Measurements from ENCODE around the gene KLF16. TPM values are rescaled to one million over a fixed set of nuclear protein-coding genes. Genes with fewer than 3 reads are reported as not detected.

Gene KLF16
- total RNA-seq, 1 donor from 2014 or later = 2.6 TPM

GRCh38 chr19:1839658-1840540, 23.5 kb downstream of the KLF16 start:
- no peaks in the 10 kb centered on the region for H3K9me3 ChIP-seq (ENCODE audit: control insufficient read depth in 3 of 3, low read length in 3 of 3)
- H3K36me3 ChIP-seq (ENCODE audit: control insufficient read depth in 3 of 3, insufficient read depth in 3 of 3, low read length in 3 of 3) = peaks cover 0 to 3% (median 3%) of the 10 kb centered on the region in 3 donors
- no peak overlapping the region for H3K4me3 ChIP-seq (ENCODE audit: low read length in 3 of 3)
- H3K27me3 ChIP-seq (ENCODE audit: control insufficient read depth in 3 of 3, insufficient read depth in 3 of 3, low read length in 3 of 3) = no peaks in the 10 kb centered on the region
- H3K27ac ChIP-seq (ENCODE audit: low read depth, low read length) = peak overlapping the region; percentile 58
- no peak overlapping the region for H3K9ac ChIP-seq (ENCODE audit: low read depth in 1 of 3, low read length in 3 of 3)
- H3K4me1 ChIP-seq (ENCODE audit: control insufficient read depth in 3 of 3, insufficient read depth in 3 of 3, low read length in 3 of 3) = peaks cover 37 to 62% (median 50%) of the 10 kb centered on the region in 3 donors

GRCh38 chr19:1837625-1838105, 25.7 kb downstream of the KLF16 start:
- Histone ChIP-seq H3K36me3 (ENCODE audit: control insufficient read depth in 3 of 3, insufficient read depth in 3 of 3, low read length in 3 of 3) (peaks cover 0 to 3% (median 0%) of the 10 kb centered on the region in 3 donors), H3K4me1 (ENCODE audit: control insufficient read depth in 3 of 3, insufficient read depth in 3 of 3, low read length in 3 of 3) (peaks cover 20 to 44% (median 34%) of the 10 kb centered on the region in 3 donors), H3K9me3 (ENCODE audit: control insufficient read depth in 3 of 3, low read length in 3 of 3) (no peaks in the 10 kb centered on the region), H3K9ac (ENCODE audit: low read depth in 1 of 3, low read length in 3 of 3) (peak overlapping the region in 1 of 3 donors; percentile 8), H3K27me3 (ENCODE audit: control insufficient read depth in 3 of 3, insufficient read depth in 3 of 3, low read length in 3 of 3) (no peaks in the 10 kb centered on the region), H3K4me3 (ENCODE audit: low read length in 3 of 3) (no peak overlapping the region), H3K27ac (ENCODE audit: low read depth, low read length) (no peak overlapping the region)

GRCh38 chr19:1837222-1837565, 26.2 kb downstream of the KLF16 start:
- no peak overlapping the region for H3K27ac ChIP-seq (ENCODE audit: low read depth, low read length)
- no peak overlapping the region for H3K9ac ChIP-seq (ENCODE audit: low read depth in 1 of 3, low read length in 3 of 3)
- no peaks in the 10 kb centered on the region for H3K9me3 ChIP-seq (ENCODE audit: control insufficient read depth in 3 of 3, low read length in 3 of 3)
- H3K4me1 ChIP-seq (ENCODE audit: control insufficient read depth in 3 of 3, insufficient read depth in 3 of 3, low read length in 3 of 3) = peaks cover 18 to 39% (median 31%) of the 10 kb centered on the region in 3 donors
- peaks cover 0 to 3% (median 0%) of the 10 kb centered on the region in 3 donors for H3K36me3 ChIP-seq (ENCODE audit: control insufficient read depth in 3 of 3, insufficient read depth in 3 of 3, low read length in 3 of 3)
- no peak overlapping the region for H3K4me3 ChIP-seq (ENCODE audit: low read length in 3 of 3)
- H3K27me3 ChIP-seq (ENCODE audit: control insufficient read depth in 3 of 3, insufficient read depth in 3 of 3, low read length in 3 of 3) = no peaks in the 10 kb centered on the region

- H3K9ac ChIP-seq (ENCODE audit: low read depth in 1 of 3, low read length in 3 of 3) = no peak overlapping the region
- peaks cover 14 to 34% (median 29%) of the 10 kb centered on the region in 3 donors for H3K4me1 ChIP-seq (ENCODE audit: control insufficient read depth in 3 of 3, insufficient read depth in 3 of 3, low read length in 3 of 3)
- H3K36me3 ChIP-seq (ENCODE audit: control insufficient read depth in 3 of 3, insufficient read depth in 3 of 3, low read length in 3 of 3) = peaks cover 0 to 3% (median 0%) of the 10 kb centered on the region in 3 donors
- no peak overlapping the region for H3K27ac ChIP-seq (ENCODE audit: low read depth, low read length)
- H3K4me3 ChIP-seq (ENCODE audit: low read length in 3 of 3) = no peak overlapping the region
- H3K27me3 ChIP-seq (ENCODE audit: control insufficient read depth in 3 of 3, insufficient read depth in 3 of 3, low read length in 3 of 3) = no peaks in the 10 kb centered on the region
- no peaks in the 10 kb centered on the region for H3K9me3 ChIP-seq (ENCODE audit: control insufficient read depth in 3 of 3, low read length in 3 of 3)
Measured at GRCh38 chr19:1836458-1837221, 26.7 kb downstream of the KLF16 start.

GRCh38 chr19:1833540-1833939, 29.8 kb downstream of the KLF16 start:
- Histone ChIP-seq H3K27ac (ENCODE audit: low read depth, low read length) (no peak overlapping the region), H3K9me3 (ENCODE audit: control insufficient read depth in 3 of 3, low read length in 3 of 3) (no peaks in the 10 kb centered on the region), H3K4me1 (ENCODE audit: control insufficient read depth in 3 of 3, insufficient read depth in 3 of 3, low read length in 3 of 3) (peaks cover 6 to 16% (median 14%) of the 10 kb centered on the region in 3 donors), H3K9ac (ENCODE audit: low read depth in 1 of 3, low read length in 3 of 3) (no peak overlapping the region), H3K27me3 (ENCODE audit: control insufficient read depth in 3 of 3, insufficient read depth in 3 of 3, low read length in 3 of 3) (no peaks in the 10 kb centered on the region), H3K4me3 (ENCODE audit: low read length in 3 of 3) (no peak overlapping the region), H3K36me3 (ENCODE audit: control insufficient read depth in 3 of 3, insufficient read depth in 3 of 3, low read length in 3 of 3) (peaks cover 0 to 11% (median 7%) of the 10 kb centered on the region in 3 donors)

GRCh38 chr19:1832046-1832663, 31.2 kb downstream of the KLF16 start:
- Histone ChIP-seq H3K4me3 (ENCODE audit: low read length in 3 of 3) (no peak overlapping the region), H3K9ac (ENCODE audit: low read depth in 1 of 3, low read length in 3 of 3) (no peak overlapping the region), H3K4me1 (ENCODE audit: control insufficient read depth in 3 of 3, insufficient read depth in 3 of 3, low read length in 3 of 3) (peaks cover 0 to 8% (median 6%) of the 10 kb centered on the region in 3 donors), H3K27ac (ENCODE audit: low read depth, low read length) (no peak overlapping the region), H3K27me3 (ENCODE audit: control insufficient read depth in 3 of 3, insufficient read depth in 3 of 3, low read length in 3 of 3) (no peaks in the 10 kb centered on the region), H3K36me3 (ENCODE audit: control insufficient read depth in 3 of 3, insufficient read depth in 3 of 3, low read length in 3 of 3) (peaks cover 0 to 11% (median 10%) of the 10 kb centered on the region in 3 donors), H3K9me3 (ENCODE audit: control insufficient read depth in 3 of 3, low read length in 3 of 3) (no peaks in the 10 kb centered on the region)

- Histone ChIP-seq H3K4me1 (ENCODE audit: control insufficient read depth in 3 of 3, insufficient read depth in 3 of 3, low read length in 3 of 3) (peaks cover under 1 to 9% (median 9%) of the 10 kb centered on the region in 3 donors), H3K4me3 (ENCODE audit: low read length in 3 of 3) (no peak overlapping the region), H3K9ac (ENCODE audit: low read depth in 1 of 3, low read length in 3 of 3) (peak overlapping the region in 1 of 3 donors; percentile 25), H3K27me3 (ENCODE audit: control insufficient read depth in 3 of 3, insufficient read depth in 3 of 3, low read length in 3 of 3) (no peaks in the 10 kb centered on the region), H3K36me3 (ENCODE audit: control insufficient read depth in 3 of 3, insufficient read depth in 3 of 3, low read length in 3 of 3) (peaks cover 3 to 11% (median 10%) of the 10 kb centered on the region in 3 donors), H3K27ac (ENCODE audit: low read depth, low read length) (no peak overlapping the region), H3K9me3 (ENCODE audit: control insufficient read depth in 3 of 3, low read length in 3 of 3) (no peaks in the 10 kb centered on the region)
Measured at GRCh38 chr19:1830978-1831377, 32.4 kb downstream of the KLF16 start.

- H3K36me3 ChIP-seq (ENCODE audit: control insufficient read depth in 3 of 3, insufficient read depth in 3 of 3, low read length in 3 of 3) = peaks cover 3 to 11% (median 10%) of the 10 kb centered on the region in 3 donors
Measured at GRCh38 chr19:1830568-1830967, 32.8 kb downstream of the KLF16 start.

GRCh38 chr19:1829958-1830357, 33.4 kb downstream of the KLF16 start:
- H3K27me3 ChIP-seq (ENCODE audit: control insufficient read depth in 3 of 3, insufficient read depth in 3 of 3, low read length in 3 of 3) = no peaks in the 10 kb centered on the region
- no peak overlapping the region for H3K4me3 ChIP-seq (ENCODE audit: low read length in 3 of 3)
- no peak overlapping the region for H3K9ac ChIP-seq (ENCODE audit: low read depth in 1 of 3, low read length in 3 of 3)
- no peaks in the 10 kb centered on the region for H3K9me3 ChIP-seq (ENCODE audit: control insufficient read depth in 3 of 3, low read length in 3 of 3)
- H3K4me1 ChIP-seq (ENCODE audit: control insufficient read depth in 3 of 3, insufficient read depth in 3 of 3, low read length in 3 of 3) = peaks cover 4 to 13% (median 11%) of the 10 kb centered on the region in 3 donors
- no peak overlapping the region for H3K27ac ChIP-seq (ENCODE audit: low read depth, low read length)
- H3K36me3 ChIP-seq (ENCODE audit: control insufficient read depth in 3 of 3, insufficient read depth in 3 of 3, low read length in 3 of 3) = peaks cover 3 to 11% (median 10%) of the 10 kb centered on the region in 3 donors

More at GRCh38 chr19:1830568-1830967, 32.8 kb downstream of the KLF16 start:
- peaks cover 4 to 13% (median 11%) of the 10 kb centered on the region in 3 donors for H3K4me1 ChIP-seq (ENCODE audit: control insufficient read depth in 3 of 3, insufficient read depth in 3 of 3, low read length in 3 of 3)
- H3K9ac ChIP-seq (ENCODE audit: low read depth in 1 of 3, low read length in 3 of 3) = no peak overlapping the region
- H3K27ac ChIP-seq (ENCODE audit: low read depth, low read length) = no peak overlapping the region
- no peaks in the 10 kb centered on the region for H3K27me3 ChIP-seq (ENCODE audit: control insufficient read depth in 3 of 3, insufficient read depth in 3 of 3, low read length in 3 of 3)
- no peak overlapping the region for H3K4me3 ChIP-seq (ENCODE audit: low read length in 3 of 3)
- no peaks in the 10 kb centered on the region for H3K9me3 ChIP-seq (ENCODE audit: control insufficient read depth in 3 of 3, low read length in 3 of 3)
